Activated T-cell treated with anti-CD3 and anti-CD28 coated beads for 1 hour (primary cell): ENCODE measurements around the gene AKAIN1.
A peak's percentile ranks its signal among the peaks of the same experiment; 100 is the strongest.

ENCODE experiments used
- DNase-seq: peaks from one replicate; pipeline ENCODE4 v3.0.0-alpha.2; 2020; ENCODE audit warnings: low read depth

Gene AKAIN1, protein sequence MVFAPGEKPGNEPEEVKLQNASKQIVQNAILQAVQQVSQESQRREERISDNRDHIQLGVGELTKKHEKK

DNA sequence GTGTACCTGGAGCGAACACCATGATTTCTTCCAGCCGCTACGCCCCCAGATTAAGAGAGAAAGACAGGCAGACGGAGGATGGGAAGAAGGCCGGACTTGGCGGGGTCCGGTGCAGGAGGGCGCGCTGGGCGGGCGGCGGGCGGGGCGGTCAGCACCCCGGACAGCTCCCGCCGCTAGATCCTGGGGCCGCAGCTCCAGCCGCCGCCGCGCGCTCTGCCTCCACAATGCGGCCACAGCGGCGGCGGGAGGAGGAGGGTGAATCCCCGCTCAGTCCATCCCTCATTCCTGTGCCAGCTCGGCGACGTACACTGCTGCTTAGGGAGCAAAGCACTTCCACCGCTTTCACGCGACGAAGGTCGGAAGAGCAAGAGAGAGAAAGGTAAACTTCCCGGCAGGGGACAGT lies at the start of gene AKAIN1:
TSS of gene AKAIN1 (minus strand) at position 226 of the 403 bp plus-strand sequence. CDS start at position 22, 204 bp downstream.
- no peak for DNase-seq

DNA sequence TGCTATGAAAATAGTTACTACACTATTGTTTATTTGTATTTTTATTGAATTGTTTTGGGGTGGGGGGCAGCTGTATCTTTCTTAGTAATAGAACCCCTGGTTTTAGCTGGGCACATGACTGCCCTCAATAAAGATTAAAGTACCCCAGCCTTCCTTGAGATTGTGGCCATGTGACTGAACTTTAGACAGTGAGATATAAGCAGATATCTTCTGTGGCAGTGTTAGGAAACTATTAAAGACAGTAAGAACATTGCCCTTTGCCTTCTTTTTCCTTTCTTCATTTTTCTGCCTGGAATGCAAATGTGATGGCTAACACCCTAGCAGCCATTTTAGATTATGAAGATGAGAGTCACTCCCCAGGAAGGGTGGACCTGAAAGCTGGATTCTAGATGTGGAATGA lies 47.9 kb upstream of the AKAIN1 start:
- DNase-seq: no peak

DNA sequence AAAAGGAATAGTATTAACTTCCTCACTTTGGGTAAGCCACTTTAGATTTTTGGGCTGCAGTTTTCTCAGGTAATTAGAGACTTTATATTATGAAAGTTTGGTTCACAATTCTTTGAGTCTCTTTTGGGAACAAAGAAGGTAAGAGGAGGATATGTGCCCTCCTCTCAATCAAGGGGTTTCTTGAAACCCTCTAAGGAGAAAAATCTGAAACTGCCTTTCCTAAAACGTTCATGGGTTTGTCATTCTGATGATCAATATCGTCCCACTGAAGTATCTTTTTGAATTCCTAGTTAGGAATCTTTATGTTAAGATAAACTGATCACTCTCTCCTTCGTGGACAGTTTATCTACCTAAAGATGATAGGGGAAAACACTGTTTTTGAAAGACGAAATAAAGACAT lies 42.4 kb upstream of the AKAIN1 start:
- DNase-seq: no peak

DNA sequence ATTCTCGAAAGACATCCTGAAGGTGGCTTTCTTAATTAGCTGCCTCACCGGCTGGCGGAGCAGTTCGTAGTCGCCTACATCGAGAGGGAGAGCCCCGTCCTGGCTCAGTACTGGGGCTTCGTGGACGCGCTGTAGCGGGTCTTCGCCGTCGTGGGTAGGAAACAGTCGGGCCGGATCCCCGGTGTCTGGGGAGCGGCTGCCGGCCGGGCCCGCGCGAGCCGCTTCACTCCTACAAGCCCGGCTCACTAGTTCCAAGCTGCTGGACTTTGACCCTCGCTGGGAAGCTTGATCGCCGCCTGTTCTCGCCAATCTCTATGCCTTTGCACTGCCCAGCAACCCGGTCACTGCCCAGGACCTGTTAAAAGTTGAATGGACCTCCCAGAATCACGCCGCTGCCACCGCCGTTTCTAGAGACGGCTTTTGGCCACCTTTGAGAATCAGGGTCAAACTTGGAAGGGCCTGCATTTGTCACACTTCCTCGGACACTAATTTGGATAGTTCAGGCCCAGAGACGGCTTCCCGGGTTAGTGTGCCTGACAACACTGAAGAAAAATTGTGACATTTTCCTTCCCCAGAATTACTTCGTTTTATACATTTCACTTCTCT lies 41.4 kb upstream of the AKAIN1 start:
- peak; percentile 34 for DNase-seq

DNA sequence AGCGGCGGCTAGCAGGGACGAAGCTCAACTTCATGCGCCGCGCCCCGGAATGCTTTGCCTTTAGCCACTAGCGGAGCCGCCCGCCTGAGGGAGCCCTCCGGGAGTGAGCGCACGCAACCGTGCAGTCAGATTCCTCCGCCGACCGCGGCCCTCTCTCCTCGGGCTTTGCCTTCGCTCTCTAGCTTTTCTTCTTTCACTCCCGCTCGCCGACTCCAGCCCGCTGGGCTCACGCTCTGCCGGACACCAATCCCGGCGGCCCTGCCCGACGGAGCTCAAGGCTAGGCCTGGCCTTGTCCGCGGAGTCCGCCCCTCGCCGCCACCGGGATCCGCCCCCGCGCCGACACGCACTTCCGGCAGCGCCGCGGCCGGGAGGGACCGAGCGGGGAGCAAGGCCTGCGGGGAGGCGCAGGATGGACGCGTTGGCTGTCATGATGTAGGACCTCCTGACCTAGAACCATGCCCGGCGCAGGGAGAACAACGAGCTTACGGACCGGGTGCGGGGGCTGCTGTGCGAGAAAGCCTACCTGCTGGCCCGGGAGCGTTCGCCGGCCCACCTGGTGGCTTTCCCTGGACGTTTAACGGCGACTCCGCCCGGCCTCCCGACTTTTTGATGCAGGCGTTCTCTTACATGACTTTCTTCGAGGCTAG lies 40.8 kb upstream of the AKAIN1 start:
- peak; percentile 78 for DNase-seq

DNA sequence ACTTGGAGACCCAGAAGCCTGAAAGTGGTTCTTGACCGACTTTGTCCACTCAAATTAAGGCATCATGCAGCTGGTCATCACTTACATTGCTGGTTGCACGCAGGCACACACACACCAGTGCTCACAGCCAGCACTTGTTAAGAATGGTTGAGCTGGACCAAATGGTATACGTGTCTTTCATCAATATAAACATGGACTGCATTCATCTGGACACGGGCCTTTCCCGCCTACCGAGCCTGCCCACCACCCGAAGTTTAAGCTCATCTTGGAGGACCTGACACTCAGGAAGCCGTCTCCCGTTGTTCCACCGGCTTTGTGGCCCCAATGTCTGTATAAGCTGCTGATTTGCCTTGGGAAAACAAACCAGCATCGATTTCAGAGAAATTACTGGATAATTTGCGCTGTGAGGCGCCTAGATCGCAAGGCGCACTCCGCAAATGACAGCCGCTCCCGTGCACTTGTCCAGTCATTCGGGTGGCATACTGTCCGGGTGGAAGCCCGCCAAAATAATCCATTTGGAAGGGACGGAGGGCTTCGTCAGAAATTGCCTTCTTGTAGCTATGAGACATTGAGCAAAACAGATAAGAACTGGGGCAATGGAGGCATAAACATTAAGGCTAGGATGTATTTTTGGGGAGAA lies 40.1 kb upstream of the AKAIN1 start:
- DNase-seq: peak; percentile 2

DNA sequence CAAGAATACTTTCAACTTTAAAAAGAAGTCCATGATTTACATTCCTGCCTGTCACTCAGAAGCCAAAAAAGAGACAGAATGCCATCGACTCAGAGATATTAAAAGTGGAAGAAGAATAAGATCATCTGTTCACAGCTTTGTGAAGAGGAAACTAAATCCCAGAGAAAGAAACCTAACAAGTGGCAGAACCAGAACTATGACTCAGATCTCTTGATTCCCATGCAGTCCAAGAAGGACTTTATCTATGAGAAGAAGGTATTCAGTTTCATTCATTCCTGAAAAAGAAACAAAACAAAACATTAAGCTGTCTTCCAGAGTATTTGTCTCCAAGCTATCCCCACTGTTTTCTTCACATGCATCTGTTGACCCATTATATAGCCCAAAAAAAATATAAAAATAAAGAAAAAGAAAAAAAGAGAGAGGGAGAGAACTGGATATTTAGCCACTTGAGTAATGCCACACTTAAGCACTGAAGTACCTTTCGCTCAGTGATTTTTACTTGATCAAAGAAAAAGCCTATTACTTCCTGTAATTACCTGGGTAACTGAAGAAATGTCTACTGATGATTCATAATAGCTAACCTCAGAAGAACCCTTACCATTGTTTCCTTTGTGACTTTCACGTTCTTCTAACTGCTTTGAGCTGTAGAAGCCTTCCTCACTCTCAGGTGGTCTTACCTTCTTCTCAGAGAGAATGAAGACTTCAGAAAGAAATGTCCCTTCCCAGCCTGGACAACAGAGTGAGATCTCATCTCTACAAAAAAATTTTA lies 17.7 kb upstream of the AKAIN1 start:
- no peak for DNase-seq

DNA sequence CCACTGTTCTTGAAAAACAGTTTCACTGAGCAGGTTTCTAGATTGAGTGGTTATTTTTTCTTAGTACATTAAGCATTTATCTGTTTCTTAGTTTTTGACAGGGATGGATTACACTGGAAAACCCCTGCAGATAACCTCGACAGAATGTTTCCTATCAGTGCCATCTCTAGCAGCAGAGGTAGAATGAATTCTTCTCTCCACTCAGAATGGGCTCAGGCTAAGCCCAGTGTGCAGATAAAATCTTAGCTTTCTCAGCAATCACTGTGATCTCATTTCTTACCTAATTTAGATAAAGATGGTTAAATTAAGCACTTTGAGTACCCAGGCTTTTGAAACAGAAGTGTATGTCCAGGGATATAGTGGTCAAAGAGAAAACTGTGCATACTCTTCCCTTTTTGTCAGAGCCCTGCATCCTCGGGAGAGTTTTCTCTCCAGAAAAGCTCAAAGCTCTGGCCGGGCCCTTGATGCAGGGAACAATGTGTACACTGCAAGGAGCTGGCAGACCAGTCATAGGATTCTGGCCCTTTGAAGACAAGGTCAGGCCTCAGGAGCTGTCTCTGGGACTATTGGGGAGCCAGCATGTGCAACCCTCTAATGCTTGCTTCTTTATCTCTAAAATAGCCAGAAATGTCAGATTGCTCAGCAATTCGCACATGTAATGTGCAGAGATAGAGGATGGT lies 10.6 kb upstream of the AKAIN1 start:
- no peak for DNase-seq

DNA sequence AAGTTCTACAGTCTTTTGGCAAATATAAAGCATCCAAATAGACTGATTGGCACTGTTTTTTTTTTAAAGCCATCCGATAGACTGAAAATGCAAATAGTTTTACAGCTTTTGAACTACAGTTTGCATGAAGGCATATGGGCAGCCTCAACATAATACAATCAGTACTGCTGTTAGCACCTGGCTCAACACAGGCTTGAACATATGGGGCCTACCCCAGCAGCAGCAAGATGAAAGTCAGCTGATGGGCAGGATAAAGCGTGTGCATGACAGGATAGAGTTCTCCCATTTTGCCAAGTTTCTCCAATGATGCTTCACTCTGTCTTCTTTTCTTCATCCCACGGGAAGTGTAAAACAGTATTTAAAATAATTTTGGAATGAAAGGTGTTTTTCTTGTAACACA lies 1.3 kb upstream of the AKAIN1 start:
- no peak for DNase-seq

DNA sequence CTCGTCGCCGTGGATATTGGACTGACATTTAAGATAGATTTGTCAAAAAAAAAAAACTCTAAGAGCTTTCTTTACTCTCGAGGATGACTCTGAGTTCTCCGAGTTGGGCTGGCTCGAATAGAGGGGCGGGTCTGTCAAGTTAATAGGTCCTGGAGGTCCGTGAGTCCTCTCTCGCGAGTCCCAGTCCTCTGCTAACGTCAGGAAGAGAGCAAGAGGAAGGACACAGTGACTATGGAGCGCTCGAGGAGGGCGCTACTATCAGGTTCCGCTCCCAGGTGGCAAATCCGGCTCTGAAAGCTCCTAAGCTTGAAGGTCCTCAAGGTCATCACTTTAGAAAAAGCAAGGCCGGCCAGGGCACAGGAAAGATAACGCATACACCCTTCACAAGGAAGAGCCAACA lies 404 bp upstream of the AKAIN1 start:
- no peak for DNase-seq

DNA sequence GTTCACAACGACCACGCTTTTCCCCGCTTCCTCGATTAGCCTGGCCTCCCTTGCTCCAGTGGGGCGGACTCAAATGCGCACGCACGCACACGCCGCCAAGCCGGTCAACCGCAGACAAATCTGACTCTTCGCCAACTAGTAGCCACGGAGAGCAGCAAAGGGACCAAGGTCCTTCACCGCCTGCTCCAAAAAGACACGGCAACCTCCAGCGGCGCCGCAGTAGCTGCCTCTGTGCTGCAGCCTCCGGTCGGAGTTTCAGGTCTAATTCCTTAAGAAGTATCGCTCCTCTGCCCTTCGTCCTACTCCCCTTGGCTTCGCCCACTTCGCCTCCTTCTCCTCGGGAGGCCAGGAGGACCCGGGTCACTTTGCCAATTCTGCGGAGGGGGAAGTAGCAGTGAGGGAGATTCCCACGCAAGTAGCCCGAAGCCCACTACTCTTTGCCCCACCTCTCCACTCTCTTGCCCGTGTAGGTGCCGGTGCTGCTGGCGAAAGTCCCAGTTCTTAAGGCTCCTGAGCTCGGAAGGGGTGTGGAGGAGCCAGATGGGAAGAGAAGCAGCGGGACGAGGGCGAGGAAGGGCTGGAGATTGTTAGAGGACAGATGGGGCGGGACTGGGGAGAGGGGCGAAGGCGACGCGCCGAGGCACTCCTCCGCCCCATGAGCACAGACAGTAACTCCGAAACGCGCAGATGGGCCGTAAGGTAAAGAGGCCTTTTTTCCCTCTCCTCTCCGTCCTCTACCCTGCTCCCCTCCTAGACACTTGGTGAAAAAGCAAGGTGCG lies 615 bp downstream of the AKAIN1 start:
- DNase-seq: no peak

DNA sequence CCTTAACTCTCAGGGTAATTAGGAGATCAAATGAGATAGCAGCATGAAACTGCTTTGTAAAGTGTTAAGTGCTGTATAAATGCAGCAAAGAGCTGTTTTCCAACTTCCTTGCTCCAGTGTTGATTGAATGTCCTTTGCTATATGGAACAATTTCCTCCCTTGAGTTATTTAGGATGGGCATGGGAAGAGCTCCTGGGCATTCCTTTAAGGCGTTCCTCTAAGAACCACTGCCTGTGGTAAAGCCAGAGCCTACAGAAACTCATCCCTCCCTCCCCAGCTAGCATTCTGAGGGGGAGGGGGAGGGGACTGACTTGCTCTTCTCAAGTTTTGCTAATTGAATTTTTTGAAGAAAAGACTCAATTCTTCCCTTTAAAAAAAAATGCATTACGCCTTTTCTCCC lies 1.4 kb downstream of the AKAIN1 start:
- DNase-seq: no peak

DNA sequence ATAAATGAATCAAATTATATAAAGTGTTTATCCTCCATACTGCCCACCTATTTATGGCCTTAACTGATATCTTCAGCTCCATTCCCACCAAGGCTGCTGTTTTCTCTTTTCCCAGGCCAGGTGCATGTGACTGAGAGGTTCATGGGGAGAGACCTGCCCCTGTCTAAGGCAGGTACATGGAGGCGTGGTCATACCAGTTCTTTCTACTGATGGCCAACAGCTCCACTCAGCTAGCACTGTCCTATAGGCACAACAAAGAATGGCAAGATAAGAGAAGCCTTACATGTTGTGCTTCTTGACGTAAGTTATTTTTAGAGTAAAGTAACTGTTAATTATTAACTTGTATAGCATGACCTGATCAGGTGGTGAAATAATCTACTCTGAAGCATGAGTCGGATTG lies 16.8 kb downstream of the AKAIN1 start:
- no peak for DNase-seq

DNA sequence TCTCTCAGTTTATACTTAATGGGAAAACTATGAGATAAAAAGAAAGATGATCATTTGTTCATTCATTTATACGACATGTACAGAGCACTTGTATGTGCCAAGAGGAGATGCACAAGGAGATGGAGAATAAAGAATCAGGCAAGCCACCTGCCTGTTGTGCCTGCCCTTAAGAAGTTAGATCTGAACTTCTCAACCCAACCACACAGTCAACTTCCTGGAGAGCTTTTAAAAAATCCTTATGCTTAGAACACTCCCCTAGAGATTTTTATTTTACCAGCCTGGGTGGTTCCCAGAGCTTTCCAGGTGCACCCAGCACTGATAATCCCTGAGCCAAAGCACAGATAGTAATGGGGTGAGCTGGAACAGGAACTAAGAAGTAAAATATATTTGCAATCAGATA lies 18.5 kb downstream of the AKAIN1 start:
- DNase-seq: no peak

DNA sequence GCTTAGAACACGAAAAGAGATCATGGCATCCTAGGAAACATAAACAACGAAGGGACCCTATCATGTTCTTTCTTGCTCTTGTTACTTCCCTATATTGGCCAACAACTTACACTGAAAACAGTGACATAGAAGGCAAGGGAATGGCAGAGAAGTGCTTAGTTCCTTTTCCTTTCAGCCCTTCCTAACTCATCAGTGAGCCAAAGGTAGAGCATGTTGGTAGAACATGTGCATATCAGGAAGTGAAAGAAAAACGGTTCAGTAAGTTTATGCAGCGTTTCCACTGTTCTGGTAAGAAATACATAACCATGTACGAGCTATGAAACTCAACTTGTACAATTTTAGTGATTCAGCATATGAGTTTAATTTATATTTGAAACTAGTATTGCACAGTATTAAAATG lies 21.7 kb downstream of the AKAIN1 start:
- no peak for DNase-seq

DNA sequence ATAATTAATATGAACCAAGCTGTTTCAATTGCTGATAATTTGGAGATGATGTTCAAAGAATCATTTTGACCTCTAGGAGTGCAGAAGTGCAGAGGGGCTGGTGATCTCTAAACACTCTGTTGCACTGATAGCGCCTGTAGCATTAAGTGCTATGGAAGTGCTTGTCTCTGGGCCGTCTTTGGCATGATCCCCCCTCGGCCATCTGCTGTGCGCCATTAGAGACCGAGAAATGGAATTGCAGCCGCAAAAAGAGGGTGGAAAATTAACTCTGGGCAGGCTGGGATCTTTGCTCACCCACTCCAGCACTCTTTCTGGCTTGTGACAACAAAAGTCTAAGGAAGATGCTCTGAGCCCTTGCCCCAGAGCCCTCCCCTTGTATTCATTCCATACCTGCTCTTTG lies 23.4 kb downstream of the AKAIN1 start:
- DNase-seq: no peak

DNA sequence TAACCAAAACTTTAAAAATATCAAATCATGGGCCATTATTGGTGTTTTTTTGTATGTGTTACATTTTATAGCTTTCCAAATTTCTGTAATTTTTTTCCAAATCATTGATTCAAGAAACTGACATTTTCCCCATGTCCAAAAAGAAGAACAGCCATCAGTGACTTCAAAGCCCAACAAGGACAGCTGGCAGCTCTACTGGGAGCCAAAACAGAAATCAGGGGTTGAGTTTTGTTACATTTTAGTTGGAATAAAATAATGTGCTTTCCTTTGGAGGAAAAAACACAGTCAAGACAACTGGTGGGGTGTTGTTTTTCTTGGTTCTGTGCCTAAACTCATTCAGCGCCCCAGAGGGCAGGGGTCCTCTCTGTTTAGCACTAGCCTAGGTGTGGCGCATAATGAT lies 23.8 kb downstream of the AKAIN1 start:
- DNase-seq: no peak

DNA sequence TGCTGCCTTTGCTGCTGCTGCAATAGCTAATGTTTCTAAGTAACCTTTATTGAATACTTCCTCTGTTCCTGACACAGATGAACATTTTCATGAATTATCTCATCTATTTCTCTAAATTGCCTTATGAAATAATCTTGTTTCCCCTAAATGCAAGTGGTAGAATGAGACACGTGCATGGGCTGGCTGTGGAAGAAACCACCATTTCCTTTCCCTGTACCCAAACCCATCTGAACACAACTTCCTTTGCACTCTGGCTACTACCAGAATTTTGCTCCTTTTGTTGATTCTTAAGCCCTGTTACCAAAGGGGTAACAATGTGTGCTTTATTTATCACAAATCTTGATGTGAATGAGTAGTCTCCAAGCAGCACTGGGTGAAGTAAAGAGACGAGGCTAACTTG lies 29.2 kb downstream of the AKAIN1 start:
- DNase-seq: no peak

DNA sequence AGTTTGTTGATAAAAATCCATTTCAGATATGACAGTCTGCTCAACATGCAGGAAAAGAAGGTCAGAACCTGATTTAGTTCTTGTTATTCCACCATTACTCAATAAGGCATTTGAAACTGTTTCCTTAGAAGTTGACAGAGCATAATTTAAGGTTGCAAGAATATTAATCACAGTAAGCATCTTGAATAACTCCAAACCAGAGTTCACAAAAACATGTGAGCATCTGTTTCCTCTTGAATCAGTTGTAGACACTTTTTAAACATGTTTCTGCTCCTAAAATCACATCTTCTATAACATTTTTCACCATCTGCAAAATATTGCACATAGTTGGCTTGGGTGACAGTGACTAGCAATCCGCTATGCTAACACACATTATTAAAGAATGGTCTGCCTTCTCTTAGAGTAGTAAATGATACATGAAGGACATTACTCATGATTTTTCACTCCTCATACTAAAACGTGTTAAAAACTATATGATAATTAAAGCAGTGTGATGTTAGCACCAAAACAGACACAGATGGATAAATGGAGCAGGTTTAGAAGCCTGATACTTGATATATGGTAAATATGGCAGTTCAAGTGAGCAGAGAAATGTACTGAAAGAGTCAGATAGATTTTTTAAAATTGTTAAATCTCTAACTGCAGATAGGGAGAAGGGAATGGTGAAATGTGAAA lies 30.3 kb downstream of the AKAIN1 start:
- DNase-seq: no peak

DNA sequence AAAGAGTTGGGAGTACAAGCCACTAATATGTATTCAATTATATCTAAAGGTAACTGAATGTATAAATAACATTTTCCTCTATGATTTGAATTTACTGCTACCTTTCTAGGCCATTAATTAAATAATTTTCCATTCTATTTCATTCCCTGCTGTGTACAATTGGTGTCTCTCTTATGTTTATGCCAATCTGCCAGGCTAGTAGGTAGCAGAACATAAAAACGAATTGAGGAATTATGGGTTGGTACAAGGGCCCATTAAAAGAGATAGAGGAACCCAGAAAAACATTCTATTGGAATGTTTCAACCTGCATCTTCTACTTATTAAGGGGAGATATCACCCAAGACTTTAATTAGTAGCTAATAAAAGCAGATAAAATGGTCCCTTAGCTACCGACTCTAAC lies 32.2 kb downstream of the AKAIN1 start:
- no peak for DNase-seq

DNA sequence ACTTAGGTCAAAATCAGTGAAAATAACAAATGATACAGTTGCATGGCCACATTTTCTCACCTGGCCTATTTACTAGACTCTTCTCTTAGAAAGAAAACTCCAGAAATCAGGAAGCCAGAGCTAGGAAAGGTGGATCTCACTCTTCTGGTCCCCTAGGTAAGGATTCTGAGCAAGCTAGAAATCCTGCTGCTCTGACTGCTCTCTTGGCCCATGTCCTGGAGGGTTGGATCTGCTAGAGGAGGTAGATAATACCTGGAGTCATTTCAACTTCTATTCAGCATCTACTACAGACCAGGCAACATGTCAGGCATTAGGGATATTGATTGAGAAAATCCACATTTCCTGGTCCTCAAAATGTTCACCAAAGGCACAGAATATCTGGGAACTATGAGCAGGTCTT lies 34.9 kb downstream of the AKAIN1 start:
- no peak for DNase-seq
